Endothelial cell of umbilical vein (primary cell): ENCODE results near the gene NAT10.

Experiments used
- EZH2 ChIP-seq: IDR thresholded peaks from 2 replicates; pipeline ENCODE4 v1.6.1; 2012; ENCODE audit warnings: borderline replicate concordance, low read depth, mild to moderate bottlenecking, moderate library complexity, low read length, inconsistent platforms; ENCODE audit not compliant: severe bottlenecking
- JUN ChIP-seq: IDR thresholded peaks from 2 replicates; pipeline ENCODE4 v1.6.1; 2011; ENCODE audit warnings: borderline replicate concordance, low read depth; ENCODE audit not compliant: insufficient read length, insufficient read depth
- POLR2A ChIP-seq: IDR thresholded peaks from 2 replicates; pipeline ENCODE4 v1.6.1; 2012; ENCODE audit warnings: low read depth, mild to moderate bottlenecking, control low read depth, low read length
- POLR2AphosphoS5 ChIP-seq: IDR thresholded peaks from 2 replicates; pipeline ENCODE4 v1.6.1; 2012; ENCODE audit warnings: low read depth, mild to moderate bottlenecking, control low read depth, low read length, moderate library complexity; ENCODE audit not compliant: insufficient read depth
- TF ChIP-seq, protein P1 (sequence below), 2 donors: IDR thresholded peaks; 1 replicate in 1 of 2; 2 replicates in 1 of 2; pipeline ENCODE4 v1.5.1; 2011; ENCODE audit warnings: low read length in 2 of 2, mild to moderate bottlenecking in 2 of 2, moderate library complexity in 2 of 2, control low read depth in 1 of 2, inconsistent platforms in 1 of 2, low read depth in 1 of 2; ENCODE audit not compliant: insufficient read depth in 1 of 2; ENCODE audit errors: extremely low read depth in 1 of 2

DNA sequence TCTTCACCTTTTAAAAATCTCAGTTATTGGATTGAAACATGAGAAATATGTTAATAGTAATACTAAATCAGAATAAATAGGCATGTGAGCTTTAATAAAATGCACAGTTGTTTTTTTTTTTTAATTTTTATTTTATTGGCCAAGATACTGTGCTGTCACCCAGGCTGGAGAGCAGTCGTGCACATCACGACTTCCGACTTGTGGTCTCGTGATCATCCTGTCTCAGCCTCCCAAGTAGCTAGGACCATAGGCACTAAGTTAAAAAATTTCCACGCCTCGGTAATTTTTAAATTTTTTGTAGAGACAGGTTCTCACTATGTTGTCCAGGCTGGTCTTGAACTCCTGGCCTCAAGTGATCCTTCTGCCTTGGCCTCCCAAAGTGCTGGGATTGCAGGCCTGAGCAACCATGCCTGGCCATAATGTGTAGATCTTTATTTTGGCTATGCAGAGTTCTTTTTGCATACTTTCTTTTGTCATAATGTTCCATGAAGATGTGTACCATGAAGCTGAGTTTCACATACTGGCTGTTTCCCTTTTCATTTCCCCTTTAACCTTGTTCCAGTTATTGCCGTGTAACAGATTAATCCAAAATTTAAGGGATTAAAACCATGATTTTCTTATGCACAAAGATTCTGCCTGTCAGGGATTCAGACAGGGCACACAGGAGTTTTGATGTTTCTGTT, 37.9 kb upstream of the NAT10 start:
- TF ChIP-seq, protein P1, sequence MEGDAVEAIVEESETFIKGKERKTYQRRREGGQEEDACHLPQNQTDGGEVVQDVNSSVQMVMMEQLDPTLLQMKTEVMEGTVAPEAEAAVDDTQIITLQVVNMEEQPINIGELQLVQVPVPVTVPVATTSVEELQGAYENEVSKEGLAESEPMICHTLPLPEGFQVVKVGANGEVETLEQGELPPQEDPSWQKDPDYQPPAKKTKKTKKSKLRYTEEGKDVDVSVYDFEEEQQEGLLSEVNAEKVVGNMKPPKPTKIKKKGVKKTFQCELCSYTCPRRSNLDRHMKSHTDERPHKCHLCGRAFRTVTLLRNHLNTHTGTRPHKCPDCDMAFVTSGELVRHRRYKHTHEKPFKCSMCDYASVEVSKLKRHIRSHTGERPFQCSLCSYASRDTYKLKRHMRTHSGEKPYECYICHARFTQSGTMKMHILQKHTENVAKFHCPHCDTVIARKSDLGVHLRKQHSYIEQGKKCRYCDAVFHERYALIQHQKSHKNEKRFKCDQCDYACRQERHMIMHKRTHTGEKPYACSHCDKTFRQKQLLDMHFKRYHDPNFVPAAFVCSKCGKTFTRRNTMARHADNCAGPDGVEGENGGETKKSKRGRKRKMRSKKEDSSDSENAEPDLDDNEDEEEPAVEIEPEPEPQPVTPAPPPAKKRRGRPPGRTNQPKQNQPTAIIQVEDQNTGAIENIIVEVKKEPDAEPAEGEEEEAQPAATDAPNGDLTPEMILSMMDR (IDR thresholded peaks at IDR 0.05; ENCODE audit: extremely low read depth in 1 of 2, insufficient read depth in 1 of 2, low read depth in 1 of 2, low read length in 2 of 2), result no peak
- no peak for TF ChIP-seq POLR2A
- no peak for TF ChIP-seq EZH2
- no peak for TF ChIP-seq POLR2AphosphoS5
- TF ChIP-seq JUN, result no peak
